ENCODE measurements around the gene PLPP2.

The PLPP2 gene

DNA sequence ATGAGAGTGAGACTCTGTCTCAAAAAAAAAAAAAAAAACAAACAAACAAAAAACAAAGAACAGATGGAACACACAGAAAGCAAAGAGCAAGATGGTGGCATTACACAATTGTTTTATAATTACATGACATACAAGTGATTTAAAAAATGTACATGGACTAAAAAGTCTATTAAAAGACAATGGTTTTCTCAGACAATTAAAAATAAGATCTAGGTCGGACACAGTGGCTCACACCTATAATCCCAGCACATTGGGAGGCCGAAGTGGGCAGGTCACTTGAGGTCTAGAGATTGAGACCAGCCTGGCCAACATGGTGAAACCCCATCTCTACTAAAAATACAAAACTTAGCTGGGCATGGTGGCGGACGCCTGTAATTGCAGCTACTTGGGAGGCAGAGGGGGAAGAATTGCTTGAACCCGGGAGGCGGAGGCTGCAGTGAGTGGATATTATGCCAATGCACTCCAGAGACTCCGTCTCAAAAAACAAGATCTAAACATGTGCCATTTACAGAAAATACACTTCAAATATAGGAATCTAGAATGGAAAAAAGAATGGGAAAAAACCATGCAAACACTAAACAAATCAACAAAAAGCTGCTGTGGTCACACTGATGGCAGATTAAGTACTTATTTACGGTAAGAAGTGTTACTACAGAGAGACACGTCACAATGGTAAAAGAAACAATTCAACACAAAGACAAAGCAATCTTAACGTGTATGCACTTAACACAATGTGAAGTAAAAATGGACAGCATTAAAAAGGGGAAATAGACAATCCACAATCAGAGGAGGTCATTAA, 26.7 kb upstream of the PLPP2 start:
- no peak for DNase-seq (ENCODE audit: low read depth, low spot score)

DNA sequence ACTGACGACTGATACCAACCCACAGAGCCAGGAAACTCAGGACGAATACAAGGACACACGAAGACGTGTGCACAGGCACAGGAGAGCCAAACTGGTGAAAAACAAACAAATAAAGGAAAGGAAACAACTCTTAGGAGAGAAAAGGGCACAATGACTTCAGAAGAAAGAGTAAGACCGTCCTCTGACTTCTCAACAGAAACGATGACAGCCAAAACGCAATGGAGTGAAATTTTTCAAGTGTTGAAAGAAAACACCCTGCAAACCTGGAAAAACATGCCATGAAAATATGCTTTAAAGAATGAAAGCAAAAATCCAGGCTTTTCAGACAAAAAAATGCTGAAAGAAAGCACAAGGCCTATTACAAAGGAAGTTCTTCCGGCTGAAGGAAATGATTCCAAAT, 24.6 kb upstream of the PLPP2 start:
- DNase-seq (ENCODE audit: low read depth, low spot score): no peak
- ChIA-PET POLR2A (no interaction called here), CTCF (interaction anchor here (4.0 kb wide), 1 partner anchor 20 kb away, joined by 16 read pairs; no protein-coding TSS in a partner anchor)
- H3K4me3 ChIP-seq (ENCODE audit: low read depth, low read length): no peak overlapping the region
- TF ChIP-seq, protein P1, sequence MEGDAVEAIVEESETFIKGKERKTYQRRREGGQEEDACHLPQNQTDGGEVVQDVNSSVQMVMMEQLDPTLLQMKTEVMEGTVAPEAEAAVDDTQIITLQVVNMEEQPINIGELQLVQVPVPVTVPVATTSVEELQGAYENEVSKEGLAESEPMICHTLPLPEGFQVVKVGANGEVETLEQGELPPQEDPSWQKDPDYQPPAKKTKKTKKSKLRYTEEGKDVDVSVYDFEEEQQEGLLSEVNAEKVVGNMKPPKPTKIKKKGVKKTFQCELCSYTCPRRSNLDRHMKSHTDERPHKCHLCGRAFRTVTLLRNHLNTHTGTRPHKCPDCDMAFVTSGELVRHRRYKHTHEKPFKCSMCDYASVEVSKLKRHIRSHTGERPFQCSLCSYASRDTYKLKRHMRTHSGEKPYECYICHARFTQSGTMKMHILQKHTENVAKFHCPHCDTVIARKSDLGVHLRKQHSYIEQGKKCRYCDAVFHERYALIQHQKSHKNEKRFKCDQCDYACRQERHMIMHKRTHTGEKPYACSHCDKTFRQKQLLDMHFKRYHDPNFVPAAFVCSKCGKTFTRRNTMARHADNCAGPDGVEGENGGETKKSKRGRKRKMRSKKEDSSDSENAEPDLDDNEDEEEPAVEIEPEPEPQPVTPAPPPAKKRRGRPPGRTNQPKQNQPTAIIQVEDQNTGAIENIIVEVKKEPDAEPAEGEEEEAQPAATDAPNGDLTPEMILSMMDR (IDR thresholded peaks at IDR 0.05; ENCODE audit: insufficient read depth, low read length, missing control alignments): no peak

More for the DNA sequence above, 26.7 kb upstream of the PLPP2 start:
- ChIA-PET POLR2A (no interaction called here), CTCF (interaction anchor here (1.6 to 4.0 kb wide), 2 partner anchors 22 to 193 kb away, joined by 4 to 16 read pairs; no protein-coding TSS in a partner anchor)
- H3K4me3 ChIP-seq (ENCODE audit: low read depth, low read length): no peak overlapping the region
- TF ChIP-seq, protein P1 (IDR thresholded peaks at IDR 0.05; ENCODE audit: insufficient read depth, low read length, missing control alignments): no peak

DNA sequence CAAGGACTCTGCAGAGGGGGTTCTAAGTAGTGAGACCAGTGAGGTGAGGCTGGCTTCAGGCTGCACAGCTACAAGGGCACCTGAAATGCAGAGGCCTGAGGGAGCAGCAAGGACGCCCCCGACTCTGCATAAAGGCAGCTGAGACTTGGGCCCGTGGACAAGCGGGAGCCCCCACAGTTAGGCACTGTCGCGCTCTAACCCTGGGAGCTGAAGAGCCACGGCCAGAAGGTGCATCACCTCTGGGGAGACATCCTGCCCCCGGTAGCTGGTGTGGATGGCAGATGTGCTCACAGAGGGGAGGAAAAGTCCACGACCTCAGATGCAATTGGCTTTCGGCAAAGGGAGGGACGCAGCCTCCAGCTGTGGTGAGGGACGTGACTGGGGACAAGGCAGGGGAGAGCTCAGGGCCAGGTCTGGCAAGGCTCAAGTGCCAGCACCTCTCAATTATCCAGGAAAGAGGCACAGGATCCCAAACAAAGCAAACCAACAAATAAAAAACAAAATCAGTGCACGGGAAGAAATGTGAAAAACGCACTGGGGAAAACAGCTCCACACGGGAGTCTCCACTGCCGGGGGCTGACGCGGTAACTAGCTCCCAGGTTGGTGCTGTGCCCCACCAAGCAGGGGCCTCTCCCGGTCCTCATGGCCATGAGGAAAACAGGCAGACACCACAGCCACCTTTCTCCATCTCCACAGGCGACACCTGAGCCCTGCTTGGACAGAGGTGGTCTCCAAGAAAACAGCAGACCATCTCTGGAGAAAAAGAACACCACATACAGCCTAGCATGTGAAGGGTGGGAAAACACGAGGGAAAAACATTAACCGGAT, 23.0 kb upstream of the PLPP2 start:
- ChIA-PET POLR2A (no interaction called here), CTCF (interaction anchor here (4.0 kb wide), 1 partner anchor 19 kb away, joined by 16 read pairs; no protein-coding TSS in a partner anchor)
- DNase-seq (ENCODE audit: low read depth, low spot score): no peak
- no peak overlapping the region for H3K4me3 ChIP-seq (ENCODE audit: low read depth, low read length)
- TF ChIP-seq, protein P1 (IDR thresholded peaks at IDR 0.05; ENCODE audit: insufficient read depth, low read length, missing control alignments): no peak

- TF ChIP-seq, protein P1 (IDR thresholded peaks at IDR 0.05; ENCODE audit: insufficient read depth, low read length, missing control alignments): no peak
- no peak overlapping the region for H3K4me3 ChIP-seq (ENCODE audit: low read depth, low read length)
- ChIA-PET POLR2A (no interaction called here), CTCF (interaction anchor here (1.0 to 4.0 kb wide), 2 partner anchors 18 kb away, joined by 4 to 16 read pairs; no protein-coding TSS in a partner anchor)
- no peak for DNase-seq (ENCODE audit: low read depth, low spot score)
Observed at GRCh38 chr19:313169-313987, 22.2 kb upstream of the PLPP2 start.

DNA sequence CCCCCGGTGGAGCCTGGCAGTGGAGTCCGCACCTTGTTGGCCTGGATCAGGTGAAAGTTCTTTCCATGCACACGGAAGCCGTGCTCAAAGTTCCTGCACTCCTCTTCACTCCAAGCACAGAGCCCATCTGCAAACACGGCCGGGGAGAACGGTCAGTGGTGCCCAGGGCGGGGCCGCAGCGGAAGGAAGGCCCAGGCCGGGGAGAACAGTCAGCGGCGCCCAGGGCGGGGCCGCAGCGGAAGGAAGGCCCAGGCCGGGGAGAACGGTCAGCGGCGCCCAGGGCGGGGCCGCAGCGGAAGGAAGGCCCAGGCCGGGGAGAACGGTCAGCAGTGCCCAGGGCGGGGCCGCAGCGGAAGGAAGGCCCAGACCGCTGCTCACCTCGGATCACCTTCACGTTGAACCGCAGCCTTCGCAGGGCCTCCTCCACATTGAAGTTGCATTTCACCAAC, 20.6 kb upstream of the PLPP2 start:
- ChIA-PET POLR2A (no interaction called here), CTCF (no interaction called here)
- TF ChIP-seq, protein P1 (IDR thresholded peaks at IDR 0.05; ENCODE audit: insufficient read depth, low read length, missing control alignments): no peak
- H3K4me3 ChIP-seq (ENCODE audit: low read depth, low read length): no peak overlapping the region
- DNase-seq (ENCODE audit: low read depth, low spot score): no peak

Measured in AG04449 (cell line).